ENCODE results near the gene FBN2.

FBN2 gene

DNA sequence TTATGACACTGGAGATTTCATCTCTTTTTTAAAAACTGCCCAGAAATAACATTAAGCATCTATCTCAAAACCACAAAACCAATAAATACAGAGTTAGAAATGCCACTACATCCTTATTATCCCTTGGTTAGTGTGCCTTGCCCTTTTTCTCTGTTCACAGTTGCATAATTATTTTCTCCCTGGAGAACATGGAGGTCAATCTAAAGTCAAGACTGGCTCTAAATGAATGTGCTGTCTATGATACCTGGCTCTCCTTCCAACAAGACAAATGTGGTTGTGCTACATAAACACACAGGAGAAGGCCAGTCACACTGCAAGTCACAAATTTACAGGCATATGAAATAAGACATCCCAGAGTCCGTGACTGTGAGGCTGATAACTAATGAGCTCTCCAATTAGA, 2.8 kb downstream of the FBN2 start:
- no peaks in the 10 kb centered on the region for H3K9me3 ChIP-seq (ENCODE audit: control insufficient read depth, insufficient read depth, low read length)
- peaks cover 16% of the 10 kb centered on the region; the same call in 1 of the 2 replicates for H3K27me3 ChIP-seq (ENCODE audit: control insufficient read depth, insufficient read depth, low read length)
- no peak overlapping the region for H3K4me3 ChIP-seq (ENCODE audit: low read length)
- peaks cover 5% of the 10 kb centered on the region; the same call in 1 of the 2 replicates for H3K4me1 ChIP-seq (ENCODE audit: control insufficient read depth, insufficient read depth, low read length)
- H3K27ac ChIP-seq (ENCODE audit: low read length): no peak overlapping the region
- WGBS (ENCODE audit: insufficient coverage, insufficient read length): no CpG with 5 or more reads among the region's 1 CpG
- DNase-seq (ENCODE audit: low read depth, low spot score): no peak
- H3K36me3 ChIP-seq (ENCODE audit: control insufficient read depth, insufficient read depth, low read length): no peaks in the 10 kb centered on the region

DNA sequence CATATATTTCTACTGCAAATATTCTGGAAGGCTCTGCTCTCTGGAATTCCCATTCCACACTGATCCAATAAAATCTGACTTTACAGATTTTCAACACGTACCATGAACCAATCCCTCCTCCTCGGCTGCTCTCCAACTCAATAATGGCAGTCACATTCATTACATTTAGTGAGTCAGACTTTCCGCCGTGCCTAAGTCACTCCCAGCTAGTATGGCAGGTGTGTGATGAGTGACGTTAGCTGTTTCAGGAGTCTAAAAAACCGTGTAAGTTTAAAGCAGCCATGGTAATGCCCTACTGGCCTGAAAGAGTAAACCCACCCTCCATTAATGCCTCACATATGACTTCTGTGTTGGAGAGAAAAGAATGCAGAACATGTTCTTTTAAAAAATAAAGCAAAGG, 3.3 kb downstream of the FBN2 start:
- Histone ChIP-seq H3K36me3 (ENCODE audit: control insufficient read depth, insufficient read depth, low read length) (no peaks in the 10 kb centered on the region), H3K9me3 (ENCODE audit: control insufficient read depth, insufficient read depth, low read length) (no peaks in the 10 kb centered on the region), H3K27ac (ENCODE audit: low read length) (no peak overlapping the region), H3K27me3 (ENCODE audit: control insufficient read depth, insufficient read depth, low read length) (peaks cover 16% of the 10 kb centered on the region; the same call in 1 of the 2 replicates), H3K4me3 (ENCODE audit: low read length) (no peak overlapping the region), H3K4me1 (ENCODE audit: control insufficient read depth, insufficient read depth, low read length) (peaks cover 5% of the 10 kb centered on the region; the same call in 1 of the 2 replicates)
- WGBS (ENCODE audit: insufficient coverage, insufficient read length): no CpG with 5 or more reads among the region's 6 CpGs
- no peak for DNase-seq (ENCODE audit: low read depth, low spot score)

GRCh38 chr5:128532776-128533175, 5.3 kb downstream of the FBN2 start:
- no peak overlapping the region for H3K4me3 ChIP-seq (ENCODE audit: low read length)
- H3K27ac ChIP-seq (ENCODE audit: low read length): no peak overlapping the region
- DNase-seq (ENCODE audit: low read depth, low spot score): no peak
- H3K4me1 ChIP-seq (ENCODE audit: control insufficient read depth, insufficient read depth, low read length): peaks cover 5% of the 10 kb centered on the region; the same call in 1 of the 2 replicates
- H3K36me3 ChIP-seq (ENCODE audit: control insufficient read depth, insufficient read depth, low read length): no peaks in the 10 kb centered on the region
- no peaks in the 10 kb centered on the region for H3K9me3 ChIP-seq (ENCODE audit: control insufficient read depth, insufficient read depth, low read length)
- H3K27me3 ChIP-seq (ENCODE audit: control insufficient read depth, insufficient read depth, low read length): peaks cover 14% of the 10 kb centered on the region; the same call in 1 of the 2 replicates
- no CpG with 5 or more reads among the region's 3 CpGs for WGBS (ENCODE audit: insufficient coverage, insufficient read length)

DNA sequence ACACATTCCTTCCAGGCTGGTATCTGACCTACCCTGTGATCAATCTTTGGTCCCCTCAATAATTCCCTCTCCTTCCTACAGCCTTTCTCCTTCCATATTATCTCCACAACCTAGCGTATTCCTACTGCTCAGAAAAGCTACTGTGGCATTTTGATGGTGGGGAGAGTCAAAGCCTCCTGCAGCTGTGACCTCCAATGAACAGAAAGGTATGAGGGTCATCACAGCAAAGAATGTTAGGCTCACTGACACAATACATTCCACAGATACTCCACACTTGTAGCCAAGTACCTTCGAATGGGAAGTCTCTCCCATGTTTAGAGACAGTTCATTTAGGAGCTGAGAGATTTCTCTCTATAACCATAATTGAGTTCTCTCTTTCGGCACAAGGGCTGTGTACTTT, 5.9 kb downstream of the FBN2 start:
- no peaks in the 10 kb centered on the region for H3K36me3 ChIP-seq (ENCODE audit: control insufficient read depth, insufficient read depth, low read length)
- H3K9me3 ChIP-seq (ENCODE audit: control insufficient read depth, insufficient read depth, low read length): no peaks in the 10 kb centered on the region
- WGBS (ENCODE audit: insufficient coverage, insufficient read length): no CpG with 5 or more reads among the region's 3 CpGs
- H3K4me1 ChIP-seq (ENCODE audit: control insufficient read depth, insufficient read depth, low read length): peaks cover 5% of the 10 kb centered on the region; the same call in 1 of the 2 replicates
- H3K27me3 ChIP-seq (ENCODE audit: control insufficient read depth, insufficient read depth, low read length): peaks cover 13% of the 10 kb centered on the region; the same call in 1 of the 2 replicates
- no peak for DNase-seq (ENCODE audit: low read depth, low spot score)
- no peak overlapping the region for H3K4me3 ChIP-seq (ENCODE audit: low read length)
- H3K27ac ChIP-seq (ENCODE audit: low read length): no peak overlapping the region

DNA sequence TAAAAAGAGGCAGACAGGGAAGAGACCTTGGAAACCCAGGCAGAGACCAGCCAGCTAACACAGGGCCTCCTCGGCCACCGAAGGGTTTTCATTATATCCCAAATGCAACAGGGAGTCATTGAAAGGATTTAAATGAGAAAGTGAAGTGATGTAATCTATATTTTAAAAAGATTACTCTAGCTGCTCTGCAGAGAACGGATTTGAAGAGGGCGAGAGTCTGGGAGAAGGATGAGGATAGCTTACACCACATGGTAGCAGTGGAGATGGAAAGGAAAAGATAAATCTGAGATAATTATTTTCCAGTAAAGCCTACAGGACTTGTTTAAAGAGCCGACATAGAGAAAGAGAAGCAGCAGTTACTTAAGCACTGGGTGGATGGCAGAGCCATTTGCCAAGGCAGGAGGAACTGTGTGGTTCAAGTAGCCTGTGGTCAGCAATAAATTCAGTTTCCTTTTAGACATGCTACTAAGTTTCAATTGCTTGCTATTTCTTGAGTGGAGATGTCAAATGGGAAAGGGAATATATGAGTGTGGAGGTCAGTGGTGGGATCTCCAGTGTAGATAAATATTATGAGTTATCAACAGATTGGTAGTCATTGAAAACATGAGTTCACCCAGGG, 9.3 kb downstream of the FBN2 start:
- DNase-seq (ENCODE audit: low read depth, low spot score): no peak
- no peak overlapping the region for H3K4me3 ChIP-seq (ENCODE audit: low read length)
- H3K9me3 ChIP-seq (ENCODE audit: control insufficient read depth, insufficient read depth, low read length): no peaks in the 10 kb centered on the region
- H3K4me1 ChIP-seq (ENCODE audit: control insufficient read depth, insufficient read depth, low read length): peaks cover 3% of the 10 kb centered on the region; the same call in 1 of the 2 replicates
- H3K27ac ChIP-seq (ENCODE audit: low read length): no peak overlapping the region
- no CpG with 5 or more reads among the region's 5 CpGs for WGBS (ENCODE audit: insufficient coverage, insufficient read length)
- no peaks in the 10 kb centered on the region for H3K27me3 ChIP-seq (ENCODE audit: control insufficient read depth, insufficient read depth, low read length)
- no peaks in the 10 kb centered on the region for H3K36me3 ChIP-seq (ENCODE audit: control insufficient read depth, insufficient read depth, low read length)

DNA sequence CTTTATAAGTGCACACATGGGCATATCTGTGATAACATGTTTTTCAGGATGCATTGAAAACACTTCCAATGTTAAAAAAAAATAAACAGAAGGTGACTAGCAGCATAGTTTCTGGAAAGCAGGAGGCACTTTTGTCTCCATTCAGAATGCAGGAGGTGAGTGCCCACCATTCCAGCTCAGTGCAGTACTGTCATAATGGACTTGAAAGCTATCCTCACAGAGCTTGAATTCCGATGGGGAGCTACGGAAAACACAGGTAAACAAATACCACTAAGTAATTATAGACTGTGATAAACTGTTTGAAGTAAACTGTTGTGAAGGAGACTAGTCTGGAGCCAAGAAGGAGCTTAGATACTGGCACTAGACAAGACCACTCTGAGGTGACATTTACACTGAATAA, 9.9 kb downstream of the FBN2 start:
- DNase-seq (ENCODE audit: low read depth, low spot score): no peak
- Histone ChIP-seq H3K27me3 (ENCODE audit: control insufficient read depth, insufficient read depth, low read length) (no peaks in the 10 kb centered on the region), H3K36me3 (ENCODE audit: control insufficient read depth, insufficient read depth, low read length) (no peaks in the 10 kb centered on the region), H3K9me3 (ENCODE audit: control insufficient read depth, insufficient read depth, low read length) (no peaks in the 10 kb centered on the region), H3K4me3 (ENCODE audit: low read length) (no peak overlapping the region), H3K4me1 (ENCODE audit: control insufficient read depth, insufficient read depth, low read length) (peaks cover 3% of the 10 kb centered on the region; the same call in 1 of the 2 replicates), H3K27ac (ENCODE audit: low read length) (no peak overlapping the region)
- no CpG with 5 or more reads among the region's 2 CpGs for WGBS (ENCODE audit: insufficient coverage, insufficient read length)

DNA sequence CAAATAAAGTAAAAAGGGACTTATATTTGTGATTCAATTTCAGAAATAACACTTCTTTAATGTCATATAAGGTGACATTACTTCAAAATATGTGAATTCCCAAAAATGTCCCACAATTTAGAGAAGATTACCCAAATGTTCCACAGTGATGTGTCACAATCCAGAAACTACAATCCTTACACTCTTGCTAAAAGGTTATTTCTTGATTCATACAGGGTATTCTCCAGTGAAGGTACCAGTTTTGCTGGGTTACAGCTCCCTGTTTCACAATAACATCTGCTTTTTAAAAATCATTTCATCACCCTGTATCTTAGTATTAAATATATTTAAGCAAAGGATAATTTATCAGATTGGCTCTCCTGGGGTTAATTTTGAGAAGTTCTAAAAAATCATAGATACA, 11.0 kb downstream of the FBN2 start:
- Histone ChIP-seq H3K27ac (ENCODE audit: low read length) (no peak overlapping the region), H3K27me3 (ENCODE audit: control insufficient read depth, insufficient read depth, low read length) (no peaks in the 10 kb centered on the region), H3K4me3 (ENCODE audit: low read length) (no peak overlapping the region), H3K36me3 (ENCODE audit: control insufficient read depth, insufficient read depth, low read length) (no peaks in the 10 kb centered on the region), H3K9me3 (ENCODE audit: control insufficient read depth, insufficient read depth, low read length) (no peaks in the 10 kb centered on the region), H3K4me1 (ENCODE audit: control insufficient read depth, insufficient read depth, low read length) (peaks cover 2% of the 10 kb centered on the region; the same call in 1 of the 2 replicates)
- no peak for DNase-seq (ENCODE audit: low read depth, low spot score)

DNA sequence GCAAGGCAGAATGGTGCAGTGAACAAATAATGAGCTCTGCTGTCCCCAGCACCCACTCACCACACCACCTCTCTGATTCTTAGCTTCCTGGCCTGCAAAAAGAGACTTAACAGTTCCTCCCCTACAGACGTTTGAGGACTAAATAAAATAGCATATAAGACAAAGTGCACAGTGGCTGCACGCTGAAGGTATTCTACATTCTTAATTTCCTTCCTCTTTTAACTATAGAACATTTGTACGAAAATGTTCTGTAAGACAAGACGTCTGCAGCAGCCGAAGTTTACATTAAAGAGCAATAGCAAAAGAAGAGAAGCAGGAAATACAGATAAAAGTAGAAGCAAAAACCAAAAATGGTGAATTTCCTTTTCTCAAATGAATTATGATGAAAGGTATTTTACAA, 15.7 kb downstream of the FBN2 start:
- H3K27me3 ChIP-seq (ENCODE audit: control insufficient read depth, insufficient read depth, low read length): no peaks in the 10 kb centered on the region
- WGBS (ENCODE audit: insufficient coverage, insufficient read length): no CpG with 5 or more reads among the region's 5 CpGs
- H3K9me3 ChIP-seq (ENCODE audit: control insufficient read depth, insufficient read depth, low read length): no peaks in the 10 kb centered on the region
- H3K36me3 ChIP-seq (ENCODE audit: control insufficient read depth, insufficient read depth, low read length): no peaks in the 10 kb centered on the region
- no peak overlapping the region for H3K4me3 ChIP-seq (ENCODE audit: low read length)
- DNase-seq (ENCODE audit: low read depth, low spot score): no peak
- no peaks in the 10 kb centered on the region for H3K4me1 ChIP-seq (ENCODE audit: control insufficient read depth, insufficient read depth, low read length)
- no peak overlapping the region for H3K27ac ChIP-seq (ENCODE audit: low read length)

GRCh38 chr5:128519827-128520226, 18.2 kb downstream of the FBN2 start:
- Histone ChIP-seq H3K9me3 (ENCODE audit: control insufficient read depth, insufficient read depth, low read length) (no peaks in the 10 kb centered on the region), H3K27me3 (ENCODE audit: control insufficient read depth, insufficient read depth, low read length) (no peaks in the 10 kb centered on the region), H3K36me3 (ENCODE audit: control insufficient read depth, insufficient read depth, low read length) (no peaks in the 10 kb centered on the region), H3K27ac (ENCODE audit: low read length) (no peak overlapping the region), H3K4me3 (ENCODE audit: low read length) (no peak overlapping the region), H3K4me1 (ENCODE audit: control insufficient read depth, insufficient read depth, low read length) (no peaks in the 10 kb centered on the region)
- no peak for DNase-seq (ENCODE audit: low read depth, low spot score)
- WGBS (ENCODE audit: insufficient coverage, insufficient read length): no CpG with 5 or more reads among the region's 1 CpG

GRCh38 chr5:128516978-128517377, 21.1 kb downstream of the FBN2 start:
- H3K27ac ChIP-seq (ENCODE audit: low read length): no peak overlapping the region
- no peak overlapping the region for H3K4me3 ChIP-seq (ENCODE audit: low read length)
- no peak for DNase-seq (ENCODE audit: low read depth, low spot score)
- no peaks in the 10 kb centered on the region for H3K4me1 ChIP-seq (ENCODE audit: control insufficient read depth, insufficient read depth, low read length)
- WGBS (ENCODE audit: insufficient coverage, insufficient read length): no CpG with 5 or more reads among the region's 1 CpG
- no peaks in the 10 kb centered on the region for H3K27me3 ChIP-seq (ENCODE audit: control insufficient read depth, insufficient read depth, low read length)
- H3K36me3 ChIP-seq (ENCODE audit: control insufficient read depth, insufficient read depth, low read length): no peaks in the 10 kb centered on the region
- H3K9me3 ChIP-seq (ENCODE audit: control insufficient read depth, insufficient read depth, low read length): no peaks in the 10 kb centered on the region

DNA sequence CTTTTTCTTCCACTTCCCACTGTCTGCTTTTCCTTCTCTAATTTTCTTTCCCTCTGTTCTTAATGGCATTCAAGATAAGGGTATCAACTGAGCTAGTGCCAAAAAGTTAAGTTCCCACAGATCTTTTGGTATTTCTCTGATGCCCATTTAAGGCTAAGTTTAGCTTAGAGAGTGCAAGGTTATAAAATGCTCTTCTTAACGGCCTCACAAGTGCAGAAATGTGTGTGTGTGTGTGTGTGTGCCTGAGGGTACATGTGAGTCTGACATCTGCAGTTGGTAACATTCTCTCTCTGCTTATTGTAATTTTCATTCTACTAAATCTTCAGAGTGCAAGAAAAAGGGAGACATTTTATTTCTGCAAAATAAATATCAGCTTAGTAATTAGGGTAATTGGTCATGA, 24.2 kb downstream of the FBN2 start:
- H3K27ac ChIP-seq (ENCODE audit: low read length): no peak overlapping the region
- no peaks in the 10 kb centered on the region for H3K27me3 ChIP-seq (ENCODE audit: control insufficient read depth, insufficient read depth, low read length)
- H3K36me3 ChIP-seq (ENCODE audit: control insufficient read depth, insufficient read depth, low read length): no peaks in the 10 kb centered on the region
- H3K9me3 ChIP-seq (ENCODE audit: control insufficient read depth, insufficient read depth, low read length): no peaks in the 10 kb centered on the region
- WGBS (ENCODE audit: insufficient coverage, insufficient read length): no CpG with 5 or more reads among the region's 1 CpG
- H3K4me3 ChIP-seq (ENCODE audit: low read length): no peak overlapping the region
- DNase-seq (ENCODE audit: low read depth, low spot score): no peak
- H3K4me1 ChIP-seq (ENCODE audit: control insufficient read depth, insufficient read depth, low read length): no peaks in the 10 kb centered on the region

Data from iPS DF 6.9 (cell line).